Caco-2 (cell line): Measurements from ENCODE around the gene RPS6KA2. TPM values are rescaled to one million over a fixed set of nuclear protein-coding genes. Genes with fewer than 3 reads are reported as not detected.

Experiments
- BruUV-seq: library from RNA; stranded (reverse); fragments of 400-500 nt; replicated peaks from 2 replicates; lab custom pipeline; 2021; lab: Mats Ljungman, UMichigan
- CTCF ChIA-PET: fragments of 300-600 bp; sonication (Branson Sonifier 250); formaldehyde crosslinking; loops from one replicate; lab custom pipeline; 2022; ENCODE audit warnings: antibody characterized with exemption; lab: Charles Lee
- POLR2A ChIA-PET: fragments of 300-600 bp; sonication (Branson Sonifier 250); formaldehyde crosslinking; loops from one replicate; lab custom pipeline; 2022; ENCODE audit warnings: antibody characterized with exemption; lab: Charles Lee
- DNase-seq, 2 experiments: peaks; one replicate each; pipeline versions ENCODE4 v3.0.0 to v3.0.0-alpha.2; 2020 to 2022
- H3K27me3 ChIP-seq: replicated peaks from 2 replicates; pipeline ENCODE4 v1.6.0; 2011; ENCODE audit warnings: low read length; ENCODE audit not compliant: control insufficient read depth, insufficient read depth
- H3K36me3 ChIP-seq: 2 replicates; pipeline ENCODE4 v1.5.1; 2011; ENCODE audit warnings: low read length; ENCODE audit not compliant: control insufficient read depth, insufficient read depth
- H3K4me1 ChIP-seq: fragments of 250-450 bp; sonication (Bioruptor Pico); 2 replicates; pipeline ENCODE4 v1.5.1; 2020; ENCODE audit warnings: mild to moderate bottlenecking
- H3K4me3 ChIP-seq: 2 replicates; pipeline ENCODE4 v1.5.1; 2011; ENCODE audit warnings: low read depth, mild to moderate bottlenecking, control low read depth, low read length
- H3K9me3 ChIP-seq: fragments of 250-450 bp; sonication (Bioruptor Pico); 2 replicates; pipeline ENCODE4 v1.5.1; 2020; ENCODE audit warnings: mild to moderate bottlenecking, moderate library complexity
- H3K27ac Mint-ChIP-seq: one replicate; pipeline ENCODE4 v1.8.0; 2022; ENCODE audit warnings: mixed read lengths; ENCODE audit not compliant: unreplicated experiment
- H3K27me3 Mint-ChIP-seq: one replicate; pipeline ENCODE4 v1.8.0; 2022; ENCODE audit warnings: mixed read lengths; ENCODE audit not compliant: insufficient read depth, unreplicated experiment
- H3K36me3 Mint-ChIP-seq: one replicate; pipeline ENCODE4 v1.8.0; 2022; ENCODE audit warnings: mild to moderate bottlenecking, mixed read lengths; ENCODE audit not compliant: insufficient read depth, unreplicated experiment
- H3K4me1 Mint-ChIP-seq: one replicate; pipeline ENCODE4 v1.8.0; 2022; ENCODE audit warnings: low read depth, mixed read lengths; ENCODE audit not compliant: unreplicated experiment
- H3K4me3 Mint-ChIP-seq: one replicate; pipeline ENCODE4 v1.8.0; 2022; ENCODE audit warnings: mild to moderate bottlenecking, moderate library complexity, mixed read lengths; ENCODE audit not compliant: unreplicated experiment
- H3K9me3 Mint-ChIP-seq: one replicate; pipeline ENCODE4 v1.8.0; 2022; ENCODE audit warnings: mixed read lengths; ENCODE audit not compliant: unreplicated experiment
- intact Hi-C: fragments of 100-400 bp; cut with micrococcal nuclease; formaldehyde crosslinking; loops from one replicate; pipeline ENCODE4 v1.10.0; 2022; ENCODE audit not compliant: unreplicated experiment
- total RNA-seq: library from RNA; stranded (reverse); gene quantifications from 2 replicates; pipeline ENCODE4 v1.2.3, GENCODE V29; 2022
- TF ChIP-seq, protein P1 (sequence below), 2 experiments: fragments of 200-600 bp in 1 of 2; IDR thresholded peaks; 1 replicate in 1 of 2; 2 replicates in 1 of 2; pipeline versions ENCODE4 v1.5.1 to v1.8.0; 2011 to 2022; ENCODE audit warnings: antibody characterized with exemption in 1 of 2, control low read depth in 1 of 2, inconsistent platforms in 1 of 2, low read depth in 1 of 2, low read length in 1 of 2, mild to moderate bottlenecking in 1 of 2, moderate library complexity in 1 of 2; ENCODE audit not compliant: insufficient read depth in 1 of 2, severe bottlenecking in 1 of 2, unreplicated experiment in 1 of 2

The RPS6KA2 gene
- total RNA-seq, 1 experiment from 2014 or later: 5.6 TPM

- no peak overlapping the region for H3K4me3 ChIP-seq
- Mint-ChIP-seq H3K27me3 (peaks cover 13% of the 10 kb centered on the region), H3K27ac (no peak overlapping the region), H3K36me3 (no peaks in the 10 kb centered on the region), H3K4me3 (no peak overlapping the region), H3K9me3 (no peaks in the 10 kb centered on the region), H3K4me1 (no peaks in the 10 kb centered on the region)
- no peaks in the 10 kb centered on the region for H3K27me3 ChIP-seq
- no peaks in the 10 kb centered on the region for H3K9me3 ChIP-seq
- H3K4me1 ChIP-seq: no peaks in the 10 kb centered on the region
- CTCF ChIA-PET: no interaction called here
- POLR2A ChIA-PET: no interaction called here
- BruUV-seq: no TSS peak
- intact Hi-C loops: no loop called here
- DNase-seq: no peak
- TF ChIP-seq, protein P1, sequence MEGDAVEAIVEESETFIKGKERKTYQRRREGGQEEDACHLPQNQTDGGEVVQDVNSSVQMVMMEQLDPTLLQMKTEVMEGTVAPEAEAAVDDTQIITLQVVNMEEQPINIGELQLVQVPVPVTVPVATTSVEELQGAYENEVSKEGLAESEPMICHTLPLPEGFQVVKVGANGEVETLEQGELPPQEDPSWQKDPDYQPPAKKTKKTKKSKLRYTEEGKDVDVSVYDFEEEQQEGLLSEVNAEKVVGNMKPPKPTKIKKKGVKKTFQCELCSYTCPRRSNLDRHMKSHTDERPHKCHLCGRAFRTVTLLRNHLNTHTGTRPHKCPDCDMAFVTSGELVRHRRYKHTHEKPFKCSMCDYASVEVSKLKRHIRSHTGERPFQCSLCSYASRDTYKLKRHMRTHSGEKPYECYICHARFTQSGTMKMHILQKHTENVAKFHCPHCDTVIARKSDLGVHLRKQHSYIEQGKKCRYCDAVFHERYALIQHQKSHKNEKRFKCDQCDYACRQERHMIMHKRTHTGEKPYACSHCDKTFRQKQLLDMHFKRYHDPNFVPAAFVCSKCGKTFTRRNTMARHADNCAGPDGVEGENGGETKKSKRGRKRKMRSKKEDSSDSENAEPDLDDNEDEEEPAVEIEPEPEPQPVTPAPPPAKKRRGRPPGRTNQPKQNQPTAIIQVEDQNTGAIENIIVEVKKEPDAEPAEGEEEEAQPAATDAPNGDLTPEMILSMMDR (IDR thresholded peaks at IDR 0.05; ENCODE audit: insufficient read depth in 1 of 2, low read depth in 1 of 2, low read length in 1 of 2, severe bottlenecking in 1 of 2, unreplicated experiment in 1 of 2): no peak
- H3K36me3 ChIP-seq: no peaks in the 10 kb centered on the region
Measured at GRCh38 chr6:166591026-166591425, 36.0 kb downstream of the RPS6KA2 start.

DNA sequence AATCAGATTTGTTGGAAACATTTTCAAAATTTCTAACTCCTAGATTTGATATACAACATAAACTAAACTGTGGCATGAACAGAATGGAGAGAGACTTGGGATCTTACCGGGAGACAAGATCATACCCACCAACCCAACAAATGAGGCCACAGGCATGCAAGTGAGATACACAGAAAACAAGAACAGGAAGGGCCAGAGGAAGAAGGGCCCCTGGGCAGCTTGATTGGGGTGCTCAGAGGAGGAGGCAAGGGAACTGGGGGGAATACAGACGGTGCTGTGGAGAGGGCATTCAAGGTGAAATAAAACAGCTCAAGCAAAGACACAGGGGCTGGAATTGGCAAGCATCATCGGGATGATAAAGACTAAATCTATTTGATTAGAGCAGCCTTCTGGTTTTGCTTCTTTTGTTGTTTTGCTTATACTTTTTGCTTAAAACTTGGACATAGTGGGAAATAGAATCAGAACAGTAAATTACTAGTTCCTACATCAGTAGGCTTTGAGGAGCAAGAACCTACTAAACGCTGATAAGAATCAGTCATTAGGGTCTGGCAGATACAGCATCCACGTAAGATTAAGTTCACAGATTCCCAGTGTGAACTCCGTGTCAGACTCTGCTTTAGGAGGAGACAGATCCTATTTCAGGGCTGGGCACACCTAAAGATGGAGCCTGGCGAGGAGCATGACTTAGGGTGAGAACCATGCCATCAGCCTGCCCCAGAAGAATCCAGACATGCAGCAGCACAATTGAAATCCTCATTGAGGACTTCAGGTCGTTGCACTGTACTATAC, 37.1 kb downstream of the RPS6KA2 start:
- ChIA-PET CTCF (no interaction called here), POLR2A (no interaction called here)
- H3K4me3 Mint-ChIP-seq: no peak overlapping the region
- Histone ChIP-seq H3K4me3 (no peak overlapping the region), H3K27me3 (no peaks in the 10 kb centered on the region), H3K4me1 (no peaks in the 10 kb centered on the region), H3K9me3 (no peaks in the 10 kb centered on the region), H3K36me3 (no peaks in the 10 kb centered on the region)
- intact Hi-C loops: loop anchor here (5.0 kb wide), 1 partner anchor 37 kb away; the partner anchor contains the start of gene RPS6KA2
- H3K36me3 Mint-ChIP-seq: no peaks in the 10 kb centered on the region
- no peaks in the 10 kb centered on the region for H3K4me1 Mint-ChIP-seq
- TF ChIP-seq, protein P1 (IDR thresholded peaks at IDR 0.05; ENCODE audit: insufficient read depth in 1 of 2, low read depth in 1 of 2, low read length in 1 of 2, severe bottlenecking in 1 of 2, unreplicated experiment in 1 of 2): no peak
- no peaks in the 10 kb centered on the region for H3K9me3 Mint-ChIP-seq
- no TSS peak for BruUV-seq
- DNase-seq: no peak
- peaks cover 13% of the 10 kb centered on the region for H3K27me3 Mint-ChIP-seq
- H3K27ac Mint-ChIP-seq: no peak overlapping the region

- H3K27ac Mint-ChIP-seq: no peak overlapping the region
- H3K9me3 Mint-ChIP-seq: no peaks in the 10 kb centered on the region
- intact Hi-C loops: loop anchor here (5.0 kb wide), 1 partner anchor 38 kb away; the partner anchor contains the start of gene RPS6KA2
- H3K27me3 Mint-ChIP-seq: peaks cover 10% of the 10 kb centered on the region
- no peaks in the 10 kb centered on the region for H3K27me3 ChIP-seq
- TF ChIP-seq, protein P1 (IDR thresholded peaks at IDR 0.05; ENCODE audit: insufficient read depth in 1 of 2, low read depth in 1 of 2, low read length in 1 of 2, severe bottlenecking in 1 of 2, unreplicated experiment in 1 of 2): no peak
- POLR2A ChIA-PET: no interaction called here
- no TSS peak for BruUV-seq
- no peaks in the 10 kb centered on the region for H3K4me1 Mint-ChIP-seq
- H3K36me3 ChIP-seq: no peaks in the 10 kb centered on the region
- no peak for DNase-seq
- no peaks in the 10 kb centered on the region for H3K36me3 Mint-ChIP-seq
- CTCF ChIA-PET: no interaction called here
- H3K4me3 ChIP-seq: no peak overlapping the region
- no peaks in the 10 kb centered on the region for H3K4me1 ChIP-seq
- no peaks in the 10 kb centered on the region for H3K9me3 ChIP-seq
- no peak overlapping the region for H3K4me3 Mint-ChIP-seq
Measured at GRCh38 chr6:166589337-166589731, 37.7 kb downstream of the RPS6KA2 start.
